ENCODE results near the gene HEXIM2. TPM values are rescaled to one million over a fixed set of nuclear protein-coding genes. Genes with fewer than 3 reads are reported as not detected.
A peak's percentile ranks its signal among the peaks of the same experiment; 100 is the strongest.

Gene HEXIM2
- total RNA-seq, 2 donors from 2014 or later, result 6.1 to 8.5 TPM

DNA sequence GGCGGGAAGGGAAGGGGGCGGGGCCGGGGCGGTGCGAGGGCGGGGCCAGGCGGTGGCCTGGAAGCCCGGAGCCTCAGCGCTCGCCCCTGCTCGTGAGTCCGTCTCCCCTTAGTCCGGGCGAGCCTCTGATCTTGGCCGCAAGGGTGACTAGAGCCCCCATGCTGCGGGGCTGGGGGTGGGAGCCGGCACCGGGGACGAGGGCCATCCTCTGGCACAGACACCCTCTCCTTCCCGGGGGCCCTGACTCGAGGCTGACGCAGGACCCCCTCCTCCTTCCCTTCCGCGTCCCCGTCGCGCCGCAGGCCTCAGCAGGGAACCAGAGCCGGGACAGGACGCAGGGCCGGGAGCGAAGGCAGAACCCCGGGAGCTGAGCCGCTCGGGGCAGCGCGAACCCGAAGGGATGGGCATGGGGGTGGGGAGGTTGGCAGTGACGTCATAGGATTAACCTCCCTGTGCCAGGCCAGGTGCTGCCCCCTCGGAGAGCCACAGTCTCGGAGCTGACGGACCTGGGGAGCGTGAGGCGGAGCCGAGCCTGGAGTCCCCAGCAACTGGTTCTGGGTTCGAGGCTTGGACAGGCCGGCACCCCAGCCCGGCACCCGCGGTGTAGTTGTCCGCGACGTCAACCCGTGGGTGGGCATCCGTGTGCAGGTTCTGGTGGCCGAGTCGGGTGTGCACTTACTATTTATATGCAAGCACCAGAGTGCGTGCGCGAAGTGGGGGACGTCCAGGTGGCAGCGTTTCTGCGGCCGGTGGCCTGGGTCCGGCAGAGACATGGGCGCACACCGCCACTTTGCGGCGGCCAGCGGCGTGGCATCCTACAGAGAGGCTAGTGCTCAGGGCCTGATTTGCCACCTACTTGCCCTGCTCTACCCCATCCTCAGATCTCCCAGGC lies 28.9 kb upstream of the HEXIM2 start:
- Mint-ChIP-seq H3K27me3 (no peaks in the 10 kb centered on the region), H3K4me3 (peak overlapping the region; percentile 82), H3K36me3 (ENCODE audit: low read depth) (no peaks in the 10 kb centered on the region), H3K27ac (peak overlapping the region; percentile 33), H3K4me1 (peaks cover 7% of the 10 kb centered on the region), H3K9me3 (no peaks in the 10 kb centered on the region)
- ATAC-seq (replicated peaks), result peak; percentile 55

- Mint-ChIP-seq H3K36me3 (ENCODE audit: low read depth) (no peaks in the 10 kb centered on the region), H3K4me1 (peaks cover 7% of the 10 kb centered on the region), H3K27me3 (no peaks in the 10 kb centered on the region), H3K9me3 (no peaks in the 10 kb centered on the region), H3K27ac (peak within 1 kb of the TSS; percentile 49), H3K4me3 (peak within 1 kb of the TSS; percentile 80)
- peak; percentile 89 for ATAC-seq (replicated peaks)
Observed at GRCh38 chr17:45135192-45135977, 26.3 kb upstream of the HEXIM2 start, which contains the start of gene ACBD4. TSS of gene ACBD4 (plus strand) at chr17:45135687. CDS start at chr17:45136145, 458 bp downstream.

- H3K27me3 Mint-ChIP-seq, result no peaks in the 10 kb centered on the region
- peak overlapping the region; percentile 80 for H3K4me3 Mint-ChIP-seq
- ATAC-seq (replicated peaks), result no peak
- peaks cover 3% of the 10 kb centered on the region for H3K4me1 Mint-ChIP-seq
- no peaks in the 10 kb centered on the region for H3K36me3 Mint-ChIP-seq (ENCODE audit: low read depth)
- no peaks in the 10 kb centered on the region for H3K9me3 Mint-ChIP-seq
- peak overlapping the region; percentile 49 for H3K27ac Mint-ChIP-seq
Observed at GRCh38 chr17:45135978-45136791, 25.5 kb upstream of the HEXIM2 start.

GRCh38 chr17:45136846-45137560 lies 24.7 kb upstream of the HEXIM2 start:
- no peak overlapping the region for H3K27ac Mint-ChIP-seq
- H3K4me3 Mint-ChIP-seq, result peak overlapping the region; percentile 80
- H3K36me3 Mint-ChIP-seq (ENCODE audit: low read depth), result no peaks in the 10 kb centered on the region
- no peaks in the 10 kb centered on the region for H3K4me1 Mint-ChIP-seq
- H3K9me3 Mint-ChIP-seq, result no peaks in the 10 kb centered on the region
- ATAC-seq (replicated peaks), result no peak
- no peaks in the 10 kb centered on the region for H3K27me3 Mint-ChIP-seq

DNA sequence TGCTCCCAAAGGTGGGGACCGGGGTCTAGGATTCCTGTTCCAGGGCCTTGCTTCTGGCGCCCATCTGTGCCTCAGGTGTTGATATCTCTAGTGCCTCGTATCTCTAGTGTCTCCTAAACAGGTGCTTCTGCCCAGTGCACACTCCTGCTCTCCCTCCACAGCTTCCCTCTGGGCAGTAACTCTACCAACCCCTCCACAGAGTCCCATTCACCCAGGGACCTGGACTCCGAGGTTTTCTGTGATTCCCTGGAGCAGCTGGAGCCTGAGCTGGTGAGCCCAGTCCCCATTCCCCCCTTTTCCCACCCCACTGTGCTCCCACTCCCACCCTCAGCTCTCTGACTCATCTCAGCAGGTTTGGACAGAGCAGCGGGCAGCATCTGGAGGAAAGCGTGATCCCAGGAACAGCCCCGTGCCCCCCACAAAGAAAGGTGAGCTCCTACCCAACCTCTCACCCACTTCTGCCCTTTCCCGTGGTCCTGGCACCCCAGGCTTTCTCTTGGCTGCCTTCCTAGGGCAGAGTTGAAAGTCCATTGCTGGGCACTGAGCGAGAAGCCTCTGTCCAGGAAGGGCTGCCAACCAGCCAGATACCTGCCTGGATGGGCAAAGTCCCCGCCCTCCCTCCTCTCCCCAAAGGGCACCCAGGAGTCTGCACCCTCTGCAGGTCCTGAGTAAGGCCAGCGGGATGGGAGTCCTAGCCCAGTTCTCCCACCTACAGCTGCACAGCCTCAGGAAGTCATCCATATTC lies 23.9 kb upstream of the HEXIM2 start:
- H3K4me3 Mint-ChIP-seq, result no peak overlapping the region
- H3K36me3 Mint-ChIP-seq (ENCODE audit: low read depth), result no peaks in the 10 kb centered on the region
- H3K27ac Mint-ChIP-seq, result peak overlapping the region; percentile 33
- ATAC-seq (replicated peaks), result no peak
- no peaks in the 10 kb centered on the region for H3K9me3 Mint-ChIP-seq
- no peaks in the 10 kb centered on the region for H3K4me1 Mint-ChIP-seq
- no peaks in the 10 kb centered on the region for H3K27me3 Mint-ChIP-seq

DNA sequence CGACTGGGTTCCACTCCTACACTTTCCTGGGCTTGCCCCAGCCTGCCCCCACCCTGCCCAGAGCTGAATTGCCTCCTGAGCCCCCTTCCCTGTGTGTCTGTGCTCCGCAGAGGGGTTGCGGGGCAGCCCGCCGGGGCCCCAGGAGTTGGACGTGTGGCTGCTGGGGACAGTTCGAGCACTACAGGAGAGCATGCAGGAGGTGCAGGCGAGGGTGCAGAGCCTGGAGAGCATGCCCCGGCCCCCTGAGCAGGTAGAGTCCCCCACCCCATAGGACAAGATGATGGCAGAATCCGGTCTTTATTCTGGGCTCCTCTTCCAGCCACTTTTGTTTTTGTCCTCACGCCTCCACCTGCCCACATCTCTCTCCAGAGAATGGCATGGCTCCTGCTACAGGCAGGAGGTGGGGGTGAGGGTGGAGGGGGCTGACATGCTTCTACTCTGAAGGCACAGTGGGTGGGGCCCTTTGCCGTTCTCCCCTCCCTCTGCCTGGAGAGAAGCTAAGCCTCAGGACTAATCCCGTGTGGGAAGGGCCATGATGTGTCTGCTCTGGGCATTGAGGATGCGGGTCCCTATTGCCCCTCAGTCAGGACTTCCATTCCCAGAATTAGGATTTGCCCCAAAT lies 22.7 kb upstream of the HEXIM2 start:
- no peaks in the 10 kb centered on the region for H3K4me1 Mint-ChIP-seq
- no peaks in the 10 kb centered on the region for H3K27me3 Mint-ChIP-seq
- ATAC-seq (replicated peaks), result no peak
- H3K36me3 Mint-ChIP-seq (ENCODE audit: low read depth), result no peaks in the 10 kb centered on the region
- no peak overlapping the region for H3K4me3 Mint-ChIP-seq
- no peaks in the 10 kb centered on the region for H3K9me3 Mint-ChIP-seq
- H3K27ac Mint-ChIP-seq, result no peak overlapping the region

GRCh38 chr17:45139533-45139920 lies 22.1 kb upstream of the HEXIM2 start:
- Mint-ChIP-seq H3K27me3 (no peaks in the 10 kb centered on the region), H3K27ac (no peak overlapping the region), H3K9me3 (no peaks in the 10 kb centered on the region), H3K4me1 (no peaks in the 10 kb centered on the region), H3K36me3 (ENCODE audit: low read depth) (no peaks in the 10 kb centered on the region), H3K4me3 (no peak overlapping the region)
- ATAC-seq (replicated peaks), result no peak

GRCh38 chr17:45143094-45143670 lies 18.5 kb upstream of the HEXIM2 start:
- Mint-ChIP-seq H3K4me1 (peaks cover 13% of the 10 kb centered on the region), H3K9me3 (no peaks in the 10 kb centered on the region), H3K36me3 (ENCODE audit: low read depth) (peaks cover 17% of the 10 kb centered on the region), H3K4me3 (no peak overlapping the region), H3K27me3 (no peaks in the 10 kb centered on the region), H3K27ac (peak overlapping the region; percentile 20)
- no peak for ATAC-seq (replicated peaks)

DNA sequence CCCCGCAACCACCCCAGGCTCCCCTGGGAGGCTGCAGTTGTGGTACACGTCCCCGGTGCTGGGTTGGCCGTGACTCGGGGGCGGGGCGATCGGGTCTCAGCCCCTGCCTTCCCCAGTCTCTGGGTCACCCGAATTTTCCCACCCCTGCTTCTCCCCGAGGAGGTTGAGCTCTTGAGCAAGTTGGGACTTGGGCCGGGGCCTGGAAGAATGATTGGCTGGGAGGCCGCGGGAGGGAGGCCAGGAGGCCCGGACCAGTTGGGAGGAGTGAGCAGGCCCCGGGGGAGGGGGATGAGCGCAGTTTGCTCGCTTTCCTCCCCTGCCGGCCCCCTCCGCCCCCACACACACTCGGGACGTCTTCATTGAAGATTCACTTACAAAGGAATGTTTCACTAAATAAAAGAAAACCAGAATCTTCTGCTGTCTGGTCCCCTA lies 17.9 kb upstream of the HEXIM2 start:
- H3K4me3 Mint-ChIP-seq, result no peak overlapping the region
- peaks cover 23% of the 10 kb centered on the region for H3K36me3 Mint-ChIP-seq (ENCODE audit: low read depth)
- H3K27me3 Mint-ChIP-seq, result no peaks in the 10 kb centered on the region
- H3K27ac Mint-ChIP-seq, result peak overlapping the region; percentile 20
- no peak for ATAC-seq (replicated peaks)
- no peaks in the 10 kb centered on the region for H3K9me3 Mint-ChIP-seq
- peaks cover 17% of the 10 kb centered on the region for H3K4me1 Mint-ChIP-seq

DNA sequence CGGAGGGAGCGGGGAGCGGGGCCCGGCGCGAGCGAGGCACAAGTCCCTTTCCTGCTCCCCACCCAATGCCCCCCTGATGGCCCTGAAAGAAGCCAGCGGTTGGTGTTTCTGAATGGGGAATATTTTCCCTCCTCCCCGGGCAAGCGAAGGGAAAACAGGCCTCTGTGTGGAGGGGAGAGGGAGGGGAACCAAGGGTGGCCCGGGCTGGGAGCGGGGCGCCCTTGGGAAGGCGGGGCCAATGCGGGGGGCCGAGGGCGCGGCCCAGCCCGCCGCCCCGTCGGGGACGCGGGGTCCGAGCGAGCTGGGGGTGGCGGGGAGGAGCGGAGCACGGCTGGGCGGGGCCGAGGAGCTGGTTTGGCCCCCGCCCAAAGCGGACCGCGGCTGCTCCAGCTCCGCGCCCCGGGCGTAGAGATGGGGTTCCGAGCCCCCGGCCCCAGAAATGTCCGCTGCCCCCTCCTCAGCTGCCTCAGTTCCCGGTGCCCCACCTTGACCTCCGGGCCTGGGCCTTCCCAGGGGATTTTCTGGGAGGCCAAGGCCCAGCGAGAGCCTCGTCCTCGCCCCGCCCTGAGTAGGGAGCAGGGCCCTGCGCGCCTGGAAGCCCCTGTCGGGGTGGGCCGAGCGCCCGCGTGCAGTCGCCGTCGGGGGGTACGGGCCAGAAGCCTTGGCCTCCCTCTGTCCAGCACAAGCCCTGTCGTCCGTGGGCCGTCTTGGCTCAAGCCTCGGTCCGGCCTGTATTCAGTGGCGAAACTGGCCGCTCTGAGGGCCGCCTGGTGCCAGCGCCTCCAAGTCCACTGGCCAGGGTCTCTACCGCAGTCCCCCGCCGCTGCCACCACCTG lies 17.3 kb upstream of the HEXIM2 start:
- no peak for ATAC-seq (replicated peaks)
- H3K36me3 Mint-ChIP-seq (ENCODE audit: low read depth), result peaks cover 29% of the 10 kb centered on the region
- peak overlapping the region; percentile 99 for H3K4me3 Mint-ChIP-seq
- H3K27ac Mint-ChIP-seq, result no peak overlapping the region
- H3K27me3 Mint-ChIP-seq, result no peaks in the 10 kb centered on the region
- peaks cover 17% of the 10 kb centered on the region for H3K4me1 Mint-ChIP-seq
- H3K9me3 Mint-ChIP-seq, result no peaks in the 10 kb centered on the region

DNA sequence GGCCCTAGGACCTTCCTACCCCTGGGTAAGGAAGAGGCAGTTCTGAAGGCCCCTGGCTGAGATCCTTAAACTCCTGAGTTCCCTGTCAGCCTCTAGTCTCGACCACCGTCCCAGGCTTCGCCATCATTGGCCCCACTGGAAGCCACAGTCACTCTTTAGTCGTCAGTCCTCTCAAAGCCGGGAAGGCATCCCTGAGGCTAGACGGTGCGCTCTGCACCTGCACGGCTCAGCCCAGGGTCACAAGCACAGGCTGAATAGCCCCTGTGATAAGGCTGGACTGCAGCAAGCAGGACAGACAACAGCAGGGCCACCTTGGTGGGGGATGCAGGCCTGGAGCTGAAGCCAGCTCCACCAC lies 16.7 kb upstream of the HEXIM2 start:
- Mint-ChIP-seq H3K36me3 (ENCODE audit: low read depth) (peaks cover 35% of the 10 kb centered on the region), H3K4me3 (peak overlapping the region; percentile 99), H3K4me1 (peaks cover 17% of the 10 kb centered on the region), H3K27me3 (no peaks in the 10 kb centered on the region), H3K27ac (no peak overlapping the region), H3K9me3 (no peaks in the 10 kb centered on the region)
- no peak for ATAC-seq (replicated peaks)

- Mint-ChIP-seq H3K36me3 (ENCODE audit: low read depth) (peaks cover 47% of the 10 kb centered on the region), H3K4me3 (peak overlapping the region; percentile 99), H3K9me3 (no peaks in the 10 kb centered on the region), H3K4me1 (peaks cover 19% of the 10 kb centered on the region), H3K27me3 (no peaks in the 10 kb centered on the region), H3K27ac (no peak overlapping the region)
- ATAC-seq (replicated peaks), result no peak
Observed at GRCh38 chr17:45146166-45146565, 15.5 kb upstream of the HEXIM2 start.
